ENCODE measurements around the gene SLC24A5. TPM values are rescaled to one million over a fixed set of nuclear protein-coding genes. Genes with fewer than 3 reads are reported as not detected.

The SLC24A5 gene
- total and polyA plus RNA-seq, 10 of the 15 experiments (the other 5 are each of a cell fraction or from before 2014, with no cell fraction given): not detected

DNA sequence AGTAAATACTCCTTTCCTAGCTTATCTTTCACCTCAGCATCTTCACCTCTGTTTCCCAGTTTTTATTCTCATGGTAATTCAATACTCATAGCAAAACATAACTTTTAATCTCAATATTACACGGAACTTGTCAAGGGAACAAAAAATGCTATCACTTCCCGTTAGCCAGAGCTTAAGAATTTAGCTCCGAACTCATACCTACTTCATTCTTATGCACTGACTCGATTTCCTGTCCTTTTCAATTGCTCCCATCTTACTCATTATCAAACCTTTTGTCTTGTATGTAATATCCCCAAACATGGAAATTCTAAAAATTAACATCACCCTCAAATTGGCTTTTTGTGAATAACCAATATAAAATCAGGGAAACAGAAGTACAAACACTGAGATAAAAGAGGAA lies 29.1 kb downstream of the SLC24A5 start:
- Histone ChIP-seq H3K9me3 (replicated peaks; ENCODE audit: control insufficient read depth, insufficient read depth, low read length) (no peaks in the 10 kb centered on the region), H3K4me2 (ENCODE audit: control insufficient read depth, insufficient read depth) (no peak overlapping the region), H3K4me1 (ENCODE audit: control insufficient read depth, insufficient read depth, low read length) (no peaks in the 10 kb centered on the region), H2AFZ (ENCODE audit: control insufficient read depth, low read depth, low read length) (no peak overlapping the region), H3K4me3 (no peak overlapping the region), H3K36me3 (ENCODE audit: control insufficient read depth in 2 of 2, insufficient read depth in 2 of 2, low read length in 1 of 2) (peaks cover 0 to 5% of the 10 kb centered on the region in 2 experiments; a peak in 3 of 4 replicates), H4K20me1 (ENCODE audit: control insufficient read depth, insufficient read depth) (no peaks in the 10 kb centered on the region), H3K9ac (ENCODE audit: control insufficient read depth, insufficient read depth, low read length) (no peak overlapping the region), H3K79me2 (ENCODE audit: control insufficient read depth, insufficient read depth, low read length) (no peaks in the 10 kb centered on the region), H3K27ac (ENCODE audit: control insufficient read depth, insufficient read depth) (no peak overlapping the region), H3K27me3 (replicated peaks in 1 of 2; ENCODE audit: control insufficient read depth in 2 of 2, insufficient read depth in 2 of 2, low read length in 1 of 2) (no peaks in the 10 kb centered on the region)
- RAD21 ChIA-PET (ENCODE audit: unreplicated experiment): no interaction called here
- CTCF ChIA-PET: interaction anchor here (0.7 to 1.5 kb wide), 2 partner anchors 12 to 15 kb away, joined by 3 read pairs; no protein-coding TSS in a partner anchor
- BruUV-seq (replicated peaks): no TSS peak
- intact Hi-C loops (cut with micrococcal nuclease; ENCODE audit: unreplicated experiment) (no loop called here), in situ Hi-C loops (cut with MboI) (loop anchor here (25.0 kb wide), 1 partner anchor 662 kb away; the partner anchor contains the start of gene CEP152)
- TF ChIP-seq ETV6 (conservative IDR thresholded peaks at IDR 0.05 in 1 of 2, IDR thresholded peaks at IDR 0.05 in 1 of 2; ENCODE audit: borderline replicate concordance in 1 of 2, low read depth in 1 of 2) (no peak), SUPT20H (IDR thresholded peaks at IDR 0.05; ENCODE audit: borderline replicate concordance, control insufficient read depth, low read depth, low read length) (no peak), GABPA (IDR thresholded peaks at IDR 0.05; ENCODE audit: low read depth) (no peak), BACH1 (IDR thresholded peaks at IDR 0.05; ENCODE audit: borderline replicate concordance) (no peak), CHD2 (IDR thresholded peaks at IDR 0.05; ENCODE audit: borderline replicate concordance, low read depth, low read length) (no peak), ZNF622 (IDR thresholded peaks at IDR 0.05) (no peak), CREB1 (IDR thresholded peaks at IDR 0.05; ENCODE audit: low read depth) (no peak), CREM (IDR thresholded peaks at IDR 0.05; ENCODE audit: low read depth) (no peak), ATF3 (IDR thresholded peaks at IDR 0.05; ENCODE audit: borderline replicate concordance, extremely low read depth, low read depth, low read length) (no peak), SMARCA5 (IDR thresholded peaks at IDR 0.05) (no peak), SMC3 (IDR thresholded peaks at IDR 0.05; ENCODE audit: borderline replicate concordance, low read length) (no peak), CBFB (IDR thresholded peaks at IDR 0.05; ENCODE audit: low read depth) (no peak), IRF4 (IDR thresholded peaks at IDR 0.05; ENCODE audit: low read depth, low read length) (no peak), CEBPZ (IDR thresholded peaks at IDR 0.05; ENCODE audit: low read depth, low read length) (no peak), HDAC2 (IDR thresholded peaks at IDR 0.05) (no peak), RAD21 (IDR thresholded peaks at IDR 0.05; ENCODE audit: insufficient read depth, low read depth, low read length) (no peak)
- TF ChIP-seq, protein P1, sequence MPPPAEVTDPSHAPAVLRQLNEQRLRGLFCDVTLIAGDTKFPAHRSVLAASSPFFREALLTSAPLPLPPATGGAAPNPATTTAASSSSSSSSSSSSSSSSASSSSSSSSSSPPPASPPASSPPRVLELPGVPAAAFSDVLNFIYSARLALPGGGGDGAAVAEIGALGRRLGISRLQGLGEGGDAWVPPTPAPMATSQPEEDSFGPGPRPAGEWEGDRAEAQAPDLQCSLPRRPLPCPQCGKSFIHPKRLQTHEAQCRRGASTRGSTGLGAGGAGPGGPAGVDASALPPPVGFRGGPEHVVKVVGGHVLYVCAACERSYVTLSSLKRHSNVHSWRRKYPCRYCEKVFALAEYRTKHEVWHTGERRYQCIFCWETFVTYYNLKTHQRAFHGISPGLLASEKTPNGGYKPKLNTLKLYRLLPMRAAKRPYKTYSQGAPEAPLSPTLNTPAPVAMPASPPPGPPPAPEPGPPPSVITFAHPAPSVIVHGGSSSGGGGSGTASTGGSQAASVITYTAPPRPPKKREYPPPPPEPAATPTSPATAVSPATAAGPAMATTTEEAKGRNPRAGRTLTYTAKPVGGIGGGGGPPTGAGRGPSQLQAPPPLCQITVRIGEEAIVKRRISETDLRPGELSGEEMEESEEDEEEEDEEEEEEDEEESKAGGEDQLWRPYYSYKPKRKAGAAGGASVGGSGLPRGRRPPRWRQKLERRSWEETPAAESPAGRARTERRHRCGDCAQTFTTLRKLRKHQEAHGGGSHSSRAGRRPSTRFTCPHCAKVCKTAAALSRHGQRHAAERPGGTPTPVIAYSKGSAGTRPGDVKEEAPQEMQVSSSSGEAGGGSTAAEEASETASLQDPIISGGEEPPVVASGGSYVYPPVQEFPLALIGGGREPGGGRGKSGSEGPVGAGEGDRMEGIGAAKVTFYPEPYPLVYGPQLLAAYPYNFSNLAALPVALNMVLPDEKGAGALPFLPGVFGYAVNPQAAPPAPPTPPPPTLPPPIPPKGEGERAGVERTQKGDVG (CRISPR knock-in tag; IDR thresholded peaks at IDR 0.05): no peak
- POLR2A ChIA-PET: no interaction called here
- DNase-seq (ENCODE audit: low read depth, low spot score) (no peak), ATAC-seq (no peak), FAIRE-seq (no peak)
- SMC1A ChIA-PET (ENCODE audit: uncharacterized antibody, unreplicated experiment): interaction anchor here (1.3 to 2.4 kb wide), 3 partner anchors 10 to 14 kb away, joined by 3 to 7 read pairs (median 5); no protein-coding TSS in a partner anchor
- 96% methylated on average over 4 of the region's 4 CpGs for WGBS (ENCODE audit: insufficient coverage, insufficient replicate concordance, low lambda C conversion rate, missing lambda C conversion rate)

Measured in GM12878 (cell line).